HepG2 (cell line): ENCODE measurements around the gene ARHGAP21. TPM values are rescaled to one million over a fixed set of nuclear protein-coding genes. Genes with fewer than 3 reads are reported as not detected.

Experiments used
- ADNP ChIP-seq: sonication (generic); formaldehyde crosslinking; IDR thresholded peaks from 2 replicates; pipeline ENCODE4 v1.4.0; 2020; ENCODE audit warnings: missing genetic modification reagents
- CREB1 ChIP-seq, 2 experiments: fragments of 450-650 bp in 1 of 2; IDR thresholded peaks; 2 replicates each; pipeline ENCODE4 v1.6.1; 2016 to 2017; ENCODE audit warnings: control low read depth in 1 of 2, mild to moderate bottlenecking in 1 of 2, missing compliant biosample characterization in 1 of 2, missing genetic modification characterization in 1 of 2
- IKZF1 ChIP-seq: fragments of 450-650 bp; IDR thresholded peaks from 2 replicates; pipeline ENCODE4 v1.7.1; 2016
- MAFK ChIP-seq, 2 experiments: IDR thresholded peaks in 1 of 2; conservative IDR thresholded peaks in 1 of 2; 2 replicates each; pipeline ENCODE4 v1.6.1; 2011; ENCODE audit warnings: improper control_type of control experiment in 2 of 2, low read length in 2 of 2
- NFE2L2 ChIP-seq: fragments of 150-350 bp; IDR thresholded peaks from 2 replicates; pipeline ENCODE4 v1.6.1; 2014; ENCODE audit warnings: low read length
- NFYC ChIP-seq: IDR thresholded peaks from 2 replicates; pipeline ENCODE4 v1.6.1; 2016; ENCODE audit warnings: missing genetic modification reagents, missing compliant biosample characterization
- PITX1 ChIP-seq: sonication (generic); formaldehyde crosslinking; IDR thresholded peaks from 2 replicates; pipeline ENCODE4 v1.5.1; 2020; ENCODE audit warnings: mild to moderate bottlenecking, missing genetic modification reagents
- POGZ ChIP-seq: sonication (generic); formaldehyde crosslinking; IDR thresholded peaks from 2 replicates; pipeline ENCODE4 v1.4.0; 2020; ENCODE audit warnings: mild to moderate bottlenecking, missing genetic modification reagents
- RARA ChIP-seq: IDR thresholded peaks from 2 replicates; pipeline ENCODE4 v1.6.1; 2016; ENCODE audit warnings: missing genetic modification reagents, missing compliant biosample characterization
- RBAK ChIP-seq: sonication (generic); formaldehyde crosslinking; IDR thresholded peaks from 2 replicates; pipeline ENCODE4 v1.5.1; 2020; ENCODE audit warnings: mild to moderate bottlenecking, missing genetic modification reagents
- TARDBP ChIP-seq: sonication (generic); formaldehyde crosslinking; IDR thresholded peaks from 2 replicates; pipeline ENCODE4 v1.8.0; 2022; ENCODE audit warnings: mild to moderate bottlenecking, missing genetic modification reagents
- TBX3 ChIP-seq: fragments of 450-650 bp; IDR thresholded peaks from 2 replicates; pipeline ENCODE4 v1.6.1; 2017; ENCODE audit warnings: antibody characterized with exemption, mild to moderate bottlenecking, inconsistent platforms, borderline replicate concordance
- TEAD3 ChIP-seq: optimal IDR thresholded peaks from 2 replicates; pipeline ENCODE3; 2016; ENCODE audit warnings: borderline replicate concordance
- THAP11 ChIP-seq: IDR thresholded peaks from 2 replicates; pipeline ENCODE4 v1.6.1; 2016; ENCODE audit warnings: missing biosample characterization, missing genetic modification reagents
- ZNF10 ChIP-seq: sonication (generic); formaldehyde crosslinking; IDR thresholded peaks from 2 replicates; pipeline ENCODE4 v1.4.0; 2020; ENCODE audit warnings: mild to moderate bottlenecking, low read depth, missing genetic modification reagents, borderline replicate concordance
- ZNF24 ChIP-seq: fragments of 450-650 bp; IDR thresholded peaks from 2 replicates; pipeline ENCODE4 v1.6.1; 2017; ENCODE audit warnings: antibody characterized with exemption, mild to moderate bottlenecking
- ZNF275 ChIP-seq: sonication (generic); formaldehyde crosslinking; IDR thresholded peaks from 2 replicates; pipeline ENCODE4 v1.8.0; 2022; ENCODE audit warnings: missing genetic modification reagents, mild to moderate bottlenecking, inconsistent platforms, borderline replicate concordance
- ZNF33B ChIP-seq: sonication (generic); formaldehyde crosslinking; IDR thresholded peaks from 2 replicates; pipeline ENCODE4 v1.5.1; 2020; ENCODE audit warnings: mild to moderate bottlenecking, missing genetic modification reagents
- ZNF350 ChIP-seq: sonication (generic); formaldehyde crosslinking; IDR thresholded peaks from 2 replicates; pipeline ENCODE4 v1.4.0; 2020; ENCODE audit warnings: mild to moderate bottlenecking, low read depth, missing genetic modification reagents, borderline replicate concordance
- ZNF597 ChIP-seq: sonication (generic); formaldehyde crosslinking; IDR thresholded peaks from 2 replicates; pipeline ENCODE4 v1.5.0; 2020; ENCODE audit warnings: missing genetic modification reagents
- ZNF616 ChIP-seq: sonication (generic); formaldehyde crosslinking; IDR thresholded peaks from 2 replicates; pipeline ENCODE4 v1.5.0; 2020; ENCODE audit warnings: low read depth, mild to moderate bottlenecking, missing genetic modification reagents
- ZNF644 ChIP-seq: IDR thresholded peaks from 2 replicates; pipeline ENCODE4 v1.6.1; 2016; ENCODE audit warnings: low read depth
- ZNF878 ChIP-seq: sonication (generic); formaldehyde crosslinking; IDR thresholded peaks from 2 replicates; pipeline ENCODE4 v1.8.1; 2023; ENCODE audit warnings: mild to moderate bottlenecking, missing genetic modification reagents, moderate library complexity
- polyA plus RNA-seq, 8 experiments: library from polyadenylated mRNA; depleted of rRNA in 3 of 8; stranded (reverse) in 7 of 8; unstranded in 1 of 8; fragments of >200 nt; fragmentation: Illumina TruSeq in 4 of 8; extraction: Trizol in 4 of 8; gene quantifications; 2 replicates each; pipeline versions ENCODE4 v1.2.1 to v1.2.3, GENCODE V29; 2011 to 2016; ENCODE audit warnings: low read depth in 4 of 8, missing spikeins in 1 of 8, mixed read lengths in 1 of 8; ENCODE audit not compliant: insufficient read depth in 1 of 8
- total RNA-seq, 5 experiments: library from RNA; depleted of rRNA; stranded (reverse); fragments of >200 nt; fragmentation: Illumina TruSeq; extraction: Trizol; gene quantifications; 2 replicates each; pipeline ENCODE4 v1.2.3, GENCODE V29; 2016; ENCODE audit warnings: low read depth in 1 of 5
- TF ChIP-seq, protein P1 (sequence below): sonication (generic); formaldehyde crosslinking; IDR thresholded peaks from 2 replicates; pipeline ENCODE4 v1.4.0; 2020; ENCODE audit warnings: missing genetic modification reagents
- TF ChIP-seq, protein P2 (sequence below): IDR thresholded peaks from 2 replicates; pipeline ENCODE4 v1.6.1; 2012; ENCODE audit warnings: low read length, improper control_type of control experiment

Gene ARHGAP21
- total and polyA plus RNA-seq, 2 of the 13 experiments (the other 11 are each of a cell fraction or from before 2014, with no cell fraction given): 23.9 to 26.6 TPM

GRCh38 chr10:24541239-24541753 is 182.4 kb downstream of the ARHGAP21 start (continued):
- peak; percentile 92 for TF ChIP-seq TEAD3 (CRISPR knock-in tag)
- peak; percentile 56; the same call in 1 of the 2 replicates for TF ChIP-seq ZNF878
- peak; percentile 80 for TF ChIP-seq PITX1 (CRISPR knock-in tag)
- TF ChIP-seq ZNF616: no peak
- peak; percentile 17; the same call in 1 of the 2 replicates for TF ChIP-seq ZNF24
- TF ChIP-seq ZNF33B (CRISPR knock-in tag): no peak
- no peak for TF ChIP-seq ZNF597 (CRISPR knock-in tag)
- no peak for TF ChIP-seq NFE2L2
- TF ChIP-seq CREB1 (IDR thresholded peaks at IDR 0.05): peak; percentile 29; the same call in 1 of the 2 replicates
- peak; percentile 59 for TF ChIP-seq CREB1 (CRISPR knock-in tag; IDR thresholded peaks at IDR 0.05)
- TF ChIP-seq, protein P1, sequence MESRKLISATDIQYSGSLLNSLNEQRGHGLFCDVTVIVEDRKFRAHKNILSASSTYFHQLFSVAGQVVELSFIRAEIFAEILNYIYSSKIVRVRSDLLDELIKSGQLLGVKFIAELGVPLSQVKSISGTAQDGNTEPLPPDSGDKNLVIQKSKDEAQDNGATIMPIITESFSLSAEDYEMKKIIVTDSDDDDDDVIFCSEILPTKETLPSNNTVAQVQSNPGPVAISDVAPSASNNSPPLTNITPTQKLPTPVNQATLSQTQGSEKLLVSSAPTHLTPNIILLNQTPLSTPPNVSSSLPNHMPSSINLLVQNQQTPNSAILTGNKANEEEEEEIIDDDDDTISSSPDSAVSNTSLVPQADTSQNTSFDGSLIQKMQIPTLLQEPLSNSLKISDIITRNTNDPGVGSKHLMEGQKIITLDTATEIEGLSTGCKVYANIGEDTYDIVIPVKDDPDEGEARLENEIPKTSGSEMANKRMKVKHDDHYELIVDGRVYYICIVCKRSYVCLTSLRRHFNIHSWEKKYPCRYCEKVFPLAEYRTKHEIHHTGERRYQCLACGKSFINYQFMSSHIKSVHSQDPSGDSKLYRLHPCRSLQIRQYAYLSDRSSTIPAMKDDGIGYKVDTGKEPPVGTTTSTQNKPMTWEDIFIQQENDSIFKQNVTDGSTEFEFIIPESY (CRISPR knock-in tag): peak; percentile 11; the same call in 1 of the 2 replicates
- peak in 1 of 2 experiments; percentile 19; a peak in 1 of 4 replicates for TF ChIP-seq MAFK (conservative IDR thresholded peaks at IDR 0.05 in 1 of 2, IDR thresholded peaks at IDR 0.05 in 1 of 2; ENCODE audit: low read length in 2 of 2)
- no peak for TF ChIP-seq NFYC (CRISPR knock-in tag)
- TF ChIP-seq ZNF644 (CRISPR knock-in tag): peak; percentile 82
- no peak; the same call in 1 of the 2 replicates for TF ChIP-seq ZNF350
- 0 out of 2 replicates have a peak, but pooled peaks have one; percentile 26 for TF ChIP-seq ZNF275 (CRISPR knock-in tag)
- TF ChIP-seq IKZF1: no peak
- peak; percentile 73 for TF ChIP-seq POGZ (CRISPR knock-in tag)
- no peak for TF ChIP-seq ZNF10
- no peak for TF ChIP-seq TARDBP (CRISPR knock-in tag)
- 0 out of 2 replicates have a peak, but pooled peaks have one; percentile 2 for TF ChIP-seq ADNP
- peak; percentile 90 for TF ChIP-seq TBX3
- TF ChIP-seq, protein P2, sequence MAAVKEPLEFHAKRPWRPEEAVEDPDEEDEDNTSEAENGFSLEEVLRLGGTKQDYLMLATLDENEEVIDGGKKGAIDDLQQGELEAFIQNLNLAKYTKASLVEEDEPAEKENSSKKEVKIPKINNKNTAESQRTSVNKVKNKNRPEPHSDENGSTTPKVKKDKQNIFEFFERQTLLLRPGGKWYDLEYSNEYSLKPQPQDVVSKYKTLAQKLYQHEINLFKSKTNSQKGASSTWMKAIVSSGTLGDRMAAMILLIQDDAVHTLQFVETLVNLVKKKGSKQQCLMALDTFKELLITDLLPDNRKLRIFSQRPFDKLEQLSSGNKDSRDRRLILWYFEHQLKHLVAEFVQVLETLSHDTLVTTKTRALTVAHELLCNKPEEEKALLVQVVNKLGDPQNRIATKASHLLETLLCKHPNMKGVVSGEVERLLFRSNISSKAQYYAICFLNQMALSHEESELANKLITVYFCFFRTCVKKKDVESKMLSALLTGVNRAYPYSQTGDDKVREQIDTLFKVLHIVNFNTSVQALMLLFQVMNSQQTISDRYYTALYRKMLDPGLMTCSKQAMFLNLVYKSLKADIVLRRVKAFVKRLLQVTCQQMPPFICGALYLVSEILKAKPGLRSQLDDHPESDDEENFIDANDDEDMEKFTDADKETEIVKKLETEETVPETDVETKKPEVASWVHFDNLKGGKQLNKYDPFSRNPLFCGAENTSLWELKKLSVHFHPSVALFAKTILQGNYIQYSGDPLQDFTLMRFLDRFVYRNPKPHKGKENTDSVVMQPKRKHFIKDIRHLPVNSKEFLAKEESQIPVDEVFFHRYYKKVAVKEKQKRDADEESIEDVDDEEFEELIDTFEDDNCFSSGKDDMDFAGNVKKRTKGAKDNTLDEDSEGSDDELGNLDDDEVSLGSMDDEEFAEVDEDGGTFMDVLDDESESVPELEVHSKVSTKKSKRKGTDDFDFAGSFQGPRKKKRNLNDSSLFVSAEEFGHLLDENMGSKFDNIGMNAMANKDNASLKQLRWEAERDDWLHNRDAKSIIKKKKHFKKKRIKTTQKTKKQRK: no peak
- no peak for TF ChIP-seq RBAK
- 0 out of 2 replicates have a peak, but pooled peaks have one; percentile 28 for TF ChIP-seq THAP11
- peak; percentile 87 for TF ChIP-seq RARA (CRISPR knock-in tag)
